ENCODE measurements around the gene MYH14. TPM values are rescaled to one million over a fixed set of nuclear protein-coding genes. Genes with fewer than 3 reads are reported as not detected.

Gene MYH14
- total and polyA plus RNA-seq, 10 of the 15 experiments (the other 5 are each of a cell fraction or from before 2014, with no cell fraction given) = 0.06 to 0.69 (median 0.15) TPM; not detected in 4

DNA sequence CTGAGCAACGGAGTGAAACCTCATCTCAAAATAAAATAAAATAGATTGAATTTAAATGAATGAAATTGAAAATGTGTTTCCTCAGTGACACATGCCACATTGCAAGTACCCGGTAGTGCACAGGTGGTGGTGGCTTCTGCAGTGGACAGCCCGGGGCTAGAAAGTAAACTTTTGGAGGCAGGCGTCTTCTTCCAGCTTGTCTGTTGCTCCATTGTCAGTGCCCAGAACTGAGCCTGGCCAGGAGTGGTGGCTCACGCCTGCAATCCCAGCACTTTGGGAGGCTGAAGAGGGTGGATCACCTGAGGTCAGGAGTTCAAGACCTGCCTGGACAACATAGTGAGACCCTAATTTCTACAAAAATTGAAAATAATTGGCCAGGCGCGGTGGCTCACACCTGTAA is 5.7 kb downstream of the MYH14 start (continued):
- TF ChIP-seq, protein P1, sequence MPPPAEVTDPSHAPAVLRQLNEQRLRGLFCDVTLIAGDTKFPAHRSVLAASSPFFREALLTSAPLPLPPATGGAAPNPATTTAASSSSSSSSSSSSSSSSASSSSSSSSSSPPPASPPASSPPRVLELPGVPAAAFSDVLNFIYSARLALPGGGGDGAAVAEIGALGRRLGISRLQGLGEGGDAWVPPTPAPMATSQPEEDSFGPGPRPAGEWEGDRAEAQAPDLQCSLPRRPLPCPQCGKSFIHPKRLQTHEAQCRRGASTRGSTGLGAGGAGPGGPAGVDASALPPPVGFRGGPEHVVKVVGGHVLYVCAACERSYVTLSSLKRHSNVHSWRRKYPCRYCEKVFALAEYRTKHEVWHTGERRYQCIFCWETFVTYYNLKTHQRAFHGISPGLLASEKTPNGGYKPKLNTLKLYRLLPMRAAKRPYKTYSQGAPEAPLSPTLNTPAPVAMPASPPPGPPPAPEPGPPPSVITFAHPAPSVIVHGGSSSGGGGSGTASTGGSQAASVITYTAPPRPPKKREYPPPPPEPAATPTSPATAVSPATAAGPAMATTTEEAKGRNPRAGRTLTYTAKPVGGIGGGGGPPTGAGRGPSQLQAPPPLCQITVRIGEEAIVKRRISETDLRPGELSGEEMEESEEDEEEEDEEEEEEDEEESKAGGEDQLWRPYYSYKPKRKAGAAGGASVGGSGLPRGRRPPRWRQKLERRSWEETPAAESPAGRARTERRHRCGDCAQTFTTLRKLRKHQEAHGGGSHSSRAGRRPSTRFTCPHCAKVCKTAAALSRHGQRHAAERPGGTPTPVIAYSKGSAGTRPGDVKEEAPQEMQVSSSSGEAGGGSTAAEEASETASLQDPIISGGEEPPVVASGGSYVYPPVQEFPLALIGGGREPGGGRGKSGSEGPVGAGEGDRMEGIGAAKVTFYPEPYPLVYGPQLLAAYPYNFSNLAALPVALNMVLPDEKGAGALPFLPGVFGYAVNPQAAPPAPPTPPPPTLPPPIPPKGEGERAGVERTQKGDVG (CRISPR knock-in tag; IDR thresholded peaks at IDR 0.05) = no peak
- TF ChIP-seq IKZF1 (conservative IDR thresholded peaks at IDR 0.05) (no peak), SREBF1 (IDR thresholded peaks at IDR 0.05; ENCODE audit: low read length) (no peak)
- TF ChIP-seq, protein P2, sequence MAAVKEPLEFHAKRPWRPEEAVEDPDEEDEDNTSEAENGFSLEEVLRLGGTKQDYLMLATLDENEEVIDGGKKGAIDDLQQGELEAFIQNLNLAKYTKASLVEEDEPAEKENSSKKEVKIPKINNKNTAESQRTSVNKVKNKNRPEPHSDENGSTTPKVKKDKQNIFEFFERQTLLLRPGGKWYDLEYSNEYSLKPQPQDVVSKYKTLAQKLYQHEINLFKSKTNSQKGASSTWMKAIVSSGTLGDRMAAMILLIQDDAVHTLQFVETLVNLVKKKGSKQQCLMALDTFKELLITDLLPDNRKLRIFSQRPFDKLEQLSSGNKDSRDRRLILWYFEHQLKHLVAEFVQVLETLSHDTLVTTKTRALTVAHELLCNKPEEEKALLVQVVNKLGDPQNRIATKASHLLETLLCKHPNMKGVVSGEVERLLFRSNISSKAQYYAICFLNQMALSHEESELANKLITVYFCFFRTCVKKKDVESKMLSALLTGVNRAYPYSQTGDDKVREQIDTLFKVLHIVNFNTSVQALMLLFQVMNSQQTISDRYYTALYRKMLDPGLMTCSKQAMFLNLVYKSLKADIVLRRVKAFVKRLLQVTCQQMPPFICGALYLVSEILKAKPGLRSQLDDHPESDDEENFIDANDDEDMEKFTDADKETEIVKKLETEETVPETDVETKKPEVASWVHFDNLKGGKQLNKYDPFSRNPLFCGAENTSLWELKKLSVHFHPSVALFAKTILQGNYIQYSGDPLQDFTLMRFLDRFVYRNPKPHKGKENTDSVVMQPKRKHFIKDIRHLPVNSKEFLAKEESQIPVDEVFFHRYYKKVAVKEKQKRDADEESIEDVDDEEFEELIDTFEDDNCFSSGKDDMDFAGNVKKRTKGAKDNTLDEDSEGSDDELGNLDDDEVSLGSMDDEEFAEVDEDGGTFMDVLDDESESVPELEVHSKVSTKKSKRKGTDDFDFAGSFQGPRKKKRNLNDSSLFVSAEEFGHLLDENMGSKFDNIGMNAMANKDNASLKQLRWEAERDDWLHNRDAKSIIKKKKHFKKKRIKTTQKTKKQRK (IDR thresholded peaks at IDR 0.05; ENCODE audit: low read depth, low read length) = no peak

DNA sequence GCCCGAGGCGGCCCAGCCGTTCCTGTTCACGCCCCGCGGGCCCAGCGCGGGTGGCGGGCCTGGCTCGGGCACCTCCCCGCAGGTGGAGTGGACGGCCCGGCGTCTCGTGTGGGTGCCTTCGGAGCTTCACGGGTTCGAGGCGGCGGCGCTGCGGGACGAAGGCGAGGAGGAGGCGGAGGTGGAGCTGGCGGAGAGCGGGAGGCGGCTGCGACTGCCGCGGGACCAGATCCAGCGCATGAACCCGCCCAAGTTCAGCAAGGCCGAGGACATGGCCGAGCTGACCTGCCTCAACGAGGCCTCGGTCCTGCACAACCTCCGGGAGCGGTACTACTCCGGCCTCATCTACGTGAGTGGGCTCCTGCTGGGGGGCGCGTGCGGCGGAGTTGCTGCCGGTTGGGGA is 7.0 kb downstream of the MYH14 start:
- H3K9me3 ChIP-seq (replicated peaks; ENCODE audit: control insufficient read depth, insufficient read depth, low read length) = no peaks in the 10 kb centered on the region; the same call in 2 of the 3 replicates
- in situ Hi-C loops (cut with MboI) (no loop called here), intact Hi-C loops (cut with micrococcal nuclease; ENCODE audit: unreplicated experiment) (no loop called here)
- no peaks in the 10 kb centered on the region for H3K36me3 ChIP-seq (ENCODE audit: control insufficient read depth in 2 of 2, insufficient read depth in 2 of 2, low read length in 1 of 2)
- ChIA-PET POLR2A (interaction anchor here (0.5 kb wide), 1 partner anchor 16 kb away, joined by 5 read pairs; no protein-coding TSS in a partner anchor), SMC1A (ENCODE audit: uncharacterized antibody, unreplicated experiment) (no interaction called here), RAD21 (ENCODE audit: unreplicated experiment) (no interaction called here), CTCF (no interaction called here)
- H3K9ac ChIP-seq (ENCODE audit: control insufficient read depth, insufficient read depth, low read length) = no peak overlapping the region
- H3K79me2 ChIP-seq (ENCODE audit: control insufficient read depth, insufficient read depth, low read length) = no peaks in the 10 kb centered on the region
- H3K4me3 ChIP-seq = no peak overlapping the region
- BruUV-seq (replicated peaks) = no TSS peak
- ATAC-seq (no peak), FAIRE-seq (no peak), DNase-seq (ENCODE audit: low read depth, low spot score) (no peak)
- H2AFZ ChIP-seq (ENCODE audit: control insufficient read depth, low read depth, low read length) = no peak overlapping the region
- H3K27me3 ChIP-seq (replicated peaks in 1 of 2; ENCODE audit: control insufficient read depth in 2 of 2, insufficient read depth in 2 of 2, low read length in 1 of 2) = peaks cover 0 to 3% of the 10 kb centered on the region in 2 experiments; a peak in 1 of 4 replicates
- WGBS (ENCODE audit: insufficient coverage, insufficient replicate concordance, low lambda C conversion rate, missing lambda C conversion rate) = 81% methylated on average over 35 of the region's 46 CpGs
- H3K27ac ChIP-seq (ENCODE audit: control insufficient read depth, insufficient read depth) = no peak overlapping the region
- H4K20me1 ChIP-seq (ENCODE audit: control insufficient read depth, insufficient read depth) = no peaks in the 10 kb centered on the region
- no peak overlapping the region for H3K4me2 ChIP-seq (ENCODE audit: control insufficient read depth, insufficient read depth)
- no peaks in the 10 kb centered on the region for H3K4me1 ChIP-seq (ENCODE audit: control insufficient read depth, insufficient read depth, low read length)
- TF ChIP-seq HCFC1 (IDR thresholded peaks at IDR 0.05; ENCODE audit: low read length) = no peak
- TF ChIP-seq, protein P3, sequence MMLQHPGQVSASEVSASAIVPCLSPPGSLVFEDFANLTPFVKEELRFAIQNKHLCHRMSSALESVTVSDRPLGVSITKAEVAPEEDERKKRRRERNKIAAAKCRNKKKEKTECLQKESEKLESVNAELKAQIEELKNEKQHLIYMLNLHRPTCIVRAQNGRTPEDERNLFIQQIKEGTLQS (IDR thresholded peaks at IDR 0.05; ENCODE audit: borderline replicate concordance, extremely low read depth, low read depth, low read length) = no peak
- TF ChIP-seq, protein P4, sequence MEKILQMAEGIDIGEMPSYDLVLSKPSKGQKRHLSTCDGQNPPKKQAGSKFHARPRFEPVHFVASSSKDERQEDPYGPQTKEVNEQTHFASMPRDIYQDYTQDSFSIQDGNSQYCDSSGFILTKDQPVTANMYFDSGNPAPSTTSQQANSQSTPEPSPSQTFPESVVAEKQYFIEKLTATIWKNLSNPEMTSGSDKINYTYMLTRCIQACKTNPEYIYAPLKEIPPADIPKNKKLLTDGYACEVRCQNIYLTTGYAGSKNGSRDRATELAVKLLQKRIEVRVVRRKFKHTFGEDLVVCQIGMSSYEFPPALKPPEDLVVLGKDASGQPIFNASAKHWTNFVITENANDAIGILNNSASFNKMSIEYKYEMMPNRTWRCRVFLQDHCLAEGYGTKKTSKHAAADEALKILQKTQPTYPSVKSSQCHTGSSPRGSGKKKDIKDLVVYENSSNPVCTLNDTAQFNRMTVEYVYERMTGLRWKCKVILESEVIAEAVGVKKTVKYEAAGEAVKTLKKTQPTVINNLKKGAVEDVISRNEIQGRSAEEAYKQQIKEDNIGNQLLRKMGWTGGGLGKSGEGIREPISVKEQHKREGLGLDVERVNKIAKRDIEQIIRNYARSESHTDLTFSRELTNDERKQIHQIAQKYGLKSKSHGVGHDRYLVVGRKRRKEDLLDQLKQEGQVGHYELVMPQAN (conservative IDR thresholded peaks at IDR 0.05) = no peak
- TF ChIP-seq ZZZ3 (IDR thresholded peaks at IDR 0.05; ENCODE audit: control insufficient read depth, insufficient read length, low read depth) = no peak
- no peak for TF ChIP-seq RELA (IDR thresholded peaks at IDR 0.05; ENCODE audit: borderline replicate concordance, partially characterized antibody)
- no peak for TF ChIP-seq YBX1 (IDR thresholded peaks at IDR 0.05)
- no peak for TF ChIP-seq MTA2 (IDR thresholded peaks at IDR 0.05; ENCODE audit: low read depth)
- TF ChIP-seq ZNF384 (IDR thresholded peaks at IDR 0.05; ENCODE audit: borderline replicate concordance, low read depth, low read length) = no peak
- TF ChIP-seq SPI1 (IDR thresholded peaks at IDR 0.05; ENCODE audit: borderline replicate concordance, insufficient read depth, low read depth, low read length) = no peak

Data from GM12878 (cell line).